Stimulated activated CD4-positive, alpha-beta T cell treated with anti-CD3 and anti-CD28 coated beads, Interleukin-15, amount 100 ng/mL, for 1 hour (primary cell): Measurements from ENCODE around the gene SMARCC2.
A peak's percentile ranks its signal among the peaks of the same experiment; 100 is the strongest.

Source experiments
- DNase-seq, 2 donors: peaks; one replicate each; pipeline ENCODE4 v3.0.0-alpha.2; 2020; ENCODE audit warnings: low read depth in 1 of 2, low spot score in 1 of 2

Gene SMARCC2

DNA sequence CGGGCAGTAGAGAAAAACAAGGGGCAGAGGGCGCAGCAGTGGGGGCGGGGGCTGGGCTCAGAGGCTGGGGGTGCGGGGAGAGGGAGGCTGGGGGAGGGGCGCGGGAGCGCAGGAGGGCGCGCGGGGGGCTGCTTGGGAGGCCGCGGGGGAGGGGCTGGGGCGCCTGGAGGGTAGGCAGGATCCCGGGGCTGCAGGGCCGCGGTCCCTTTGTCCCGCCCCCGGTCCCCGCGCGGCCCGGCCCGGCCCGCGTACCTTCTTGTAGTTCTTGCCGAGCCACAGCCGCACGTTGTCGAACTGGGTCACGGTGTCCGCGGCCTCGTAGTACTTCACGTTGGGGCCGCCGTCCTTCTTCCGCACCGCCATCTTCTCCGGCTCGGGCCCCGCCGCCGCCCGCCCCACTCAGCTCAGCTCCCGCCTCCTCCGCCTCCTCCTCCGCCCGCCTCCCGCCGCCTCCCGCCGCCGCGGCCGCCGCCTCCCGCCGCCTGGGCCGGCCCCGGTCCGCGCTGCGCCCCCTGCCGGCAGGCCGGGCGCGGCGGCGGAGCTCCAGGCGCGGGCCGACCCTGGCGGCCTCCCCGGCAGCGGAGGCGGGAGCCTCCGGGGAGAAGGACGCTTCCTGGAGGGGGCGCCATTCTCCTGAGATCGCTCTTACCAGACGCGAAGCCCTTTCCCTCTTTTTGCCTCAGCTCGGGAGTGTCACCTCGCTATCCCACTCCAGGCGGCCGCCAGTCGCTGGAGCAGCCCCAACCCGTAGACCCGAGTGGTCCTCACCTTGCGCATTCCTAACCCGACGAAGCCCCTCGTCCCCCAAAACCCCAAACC lies at the start of gene SMARCC2:
TSS of gene SMARCC2 (minus strand) at position 385 of the 819 bp plus-strand sequence. CDS start at position 363, 22 bp downstream.
- peak; percentile 70 to 78 for DNase-seq

- DNase-seq = no peak
These were observed 48.3 kb upstream of the SMARCC2 start for GRCh38 chr12:56237552-56237951.

DNA sequence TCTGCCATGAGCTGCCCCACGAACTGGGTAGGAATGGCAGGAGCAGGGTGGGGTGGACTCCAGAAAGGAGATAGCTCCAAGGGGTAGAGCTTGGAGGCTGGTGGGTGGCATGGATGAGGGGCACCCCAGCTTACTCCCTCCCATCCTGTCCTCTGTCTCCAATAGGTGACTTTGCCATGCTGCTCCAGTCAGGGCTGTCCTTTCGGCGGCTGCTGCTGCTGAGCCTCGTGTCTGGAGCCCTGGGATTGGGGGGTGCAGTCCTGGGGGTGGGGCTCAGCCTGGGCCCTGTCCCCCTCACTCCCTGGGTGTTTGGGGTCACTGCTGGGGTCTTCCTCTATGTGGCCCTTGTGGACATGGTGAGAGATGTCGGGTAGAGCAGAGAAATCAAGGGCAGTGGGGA lies 47.7 kb upstream of the SMARCC2 start:
- no peak for DNase-seq

GRCh38 chr12:56236091-56236490 lies 46.8 kb upstream of the SMARCC2 start:
- no peak for DNase-seq

DNA sequence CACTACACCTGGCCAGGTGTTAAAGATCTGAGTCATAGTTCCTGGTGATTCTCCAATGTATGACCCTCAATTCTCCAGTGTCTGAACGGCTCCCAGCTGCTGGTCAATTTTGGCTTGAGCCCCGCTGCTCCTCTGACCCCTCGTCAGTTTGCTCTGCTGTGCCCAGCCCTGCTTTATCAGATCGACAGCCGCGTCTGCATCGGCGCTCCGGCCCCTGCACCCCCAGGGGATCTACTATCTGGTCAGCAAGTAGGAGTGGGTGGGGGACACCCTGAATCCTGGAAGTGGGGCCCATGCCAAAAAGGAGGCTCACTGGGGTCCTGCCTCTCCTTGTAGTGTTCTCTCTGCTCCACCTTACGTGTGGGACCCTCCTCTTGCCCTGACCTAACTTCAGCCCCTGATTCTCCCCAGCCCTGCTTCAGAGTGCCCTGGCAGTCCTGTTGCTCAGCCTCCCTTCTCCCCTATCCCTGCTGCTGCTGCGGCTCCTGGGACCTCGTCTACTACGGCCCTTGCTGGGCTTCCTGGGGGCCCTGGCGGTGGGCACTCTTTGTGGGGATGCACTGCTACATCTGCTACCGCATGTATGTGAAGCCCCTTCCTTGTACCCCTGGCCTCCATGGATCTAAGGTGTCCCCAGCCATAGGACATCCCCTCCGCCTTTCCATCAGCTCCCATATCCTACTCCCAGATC lies 45.6 kb upstream of the SMARCC2 start:
- no peak for DNase-seq

DNA sequence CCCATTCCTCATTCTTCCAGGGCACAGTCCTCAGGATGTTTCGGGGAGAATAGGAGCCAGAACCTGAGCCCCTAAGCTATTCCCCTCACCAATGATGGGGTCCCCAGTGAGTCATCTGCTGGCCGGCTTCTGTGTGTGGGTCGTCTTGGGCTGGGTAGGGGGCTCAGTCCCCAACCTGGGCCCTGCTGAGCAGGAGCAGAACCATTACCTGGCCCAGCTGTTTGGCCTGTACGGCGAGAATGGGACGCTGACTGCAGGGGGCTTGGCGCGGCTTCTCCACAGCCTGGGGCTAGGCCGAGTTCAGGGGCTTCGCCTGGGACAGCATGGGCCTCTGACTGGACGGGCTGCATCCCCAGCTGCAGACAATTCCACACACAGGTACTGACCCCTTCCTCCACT lies 41.9 kb upstream of the SMARCC2 start:
- no peak for DNase-seq

- DNase-seq = no peak
These were observed 41.3 kb upstream of the SMARCC2 start for GRCh38 chr12:56230432-56231183.

DNA sequence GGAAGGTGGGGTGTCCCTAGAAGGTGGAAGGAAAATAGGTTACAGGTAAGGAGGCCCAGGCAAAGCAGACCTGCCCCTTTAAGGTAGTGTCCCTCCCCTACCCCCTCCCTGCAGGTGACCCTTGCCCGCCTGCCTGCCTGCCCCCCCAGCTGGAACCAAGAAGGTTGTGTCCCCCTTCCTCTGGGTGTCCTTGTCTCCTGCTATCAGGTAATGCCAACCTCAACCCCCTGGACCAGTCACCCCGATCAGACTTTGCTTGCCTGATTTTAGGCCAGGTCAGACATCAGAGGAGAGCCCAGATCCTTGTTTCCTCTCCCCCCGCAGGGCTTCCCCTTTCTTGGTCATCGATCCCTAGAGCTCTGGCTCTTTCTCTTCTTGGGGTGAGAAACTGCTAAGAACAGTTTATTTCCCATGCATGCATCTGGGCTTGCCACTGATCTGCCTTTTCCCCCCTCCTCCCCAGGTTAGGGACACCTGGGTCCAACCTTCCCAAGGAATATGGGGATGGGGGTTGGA lies 40.7 kb upstream of the SMARCC2 start, which contains the start of gene SLC39A5:
TSS of gene SLC39A5 (plus strand) at position 136 of the 516 bp plus-strand sequence. CDS start 1,224 bp downstream, outside the sequence.
- no peak for DNase-seq

- DNase-seq = no peak
These were observed 39.8 kb upstream of the SMARCC2 start for GRCh38 chr12:56229082-56229481.

DNA sequence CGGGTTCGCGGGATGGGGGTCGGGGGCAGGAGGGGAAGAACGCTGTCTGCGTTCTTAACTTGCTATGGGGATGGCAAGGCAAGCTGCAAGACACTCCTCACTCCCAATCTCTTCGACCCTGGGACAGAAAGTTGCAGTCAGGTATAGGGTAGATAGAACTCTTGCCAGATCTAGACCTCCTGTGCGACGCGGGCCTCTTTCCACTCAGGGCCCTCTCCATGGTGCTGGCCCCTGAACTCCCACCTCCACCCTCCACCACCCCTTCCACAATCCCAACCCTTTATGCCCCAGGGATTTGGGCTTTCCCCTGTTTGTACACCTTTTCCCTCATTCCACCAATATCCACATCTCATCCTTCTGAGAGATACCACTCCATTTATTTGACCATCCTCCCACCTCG lies 35.7 kb upstream of the SMARCC2 start:
- no peak for DNase-seq

DNA sequence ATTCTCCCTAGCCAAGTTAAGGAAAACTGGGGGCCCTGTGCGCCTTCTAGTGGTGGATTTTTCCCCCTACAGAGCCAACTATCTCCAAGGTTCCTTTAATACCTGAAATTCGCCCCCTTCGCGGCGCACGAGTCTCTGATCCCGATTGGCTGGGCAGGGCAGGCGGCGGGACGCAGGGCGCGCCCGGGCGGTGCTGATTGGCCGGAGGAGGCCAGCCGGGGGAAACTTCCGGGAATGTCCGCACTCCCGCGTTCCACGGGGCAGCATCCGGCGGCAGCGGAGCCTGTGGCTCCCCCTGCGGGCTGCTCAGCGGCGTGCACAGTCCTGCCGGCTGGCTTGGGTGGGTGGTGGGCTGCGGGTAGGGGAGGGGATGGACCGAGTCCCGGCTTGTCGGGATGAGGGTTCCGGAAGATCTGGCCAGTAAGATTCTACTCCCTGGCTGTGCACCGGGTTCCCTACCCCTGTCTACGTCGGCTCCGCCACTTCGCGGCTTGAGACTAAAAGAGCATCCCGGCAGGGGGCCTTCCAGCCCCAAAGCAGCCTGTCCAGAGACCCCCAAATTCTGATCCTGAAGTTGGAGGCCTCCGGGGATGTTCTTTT lies 34.9 kb upstream of the SMARCC2 start, which contains the start of gene NABP2:
TSS of gene NABP2 (plus strand) at position 241 of the 600 bp plus-strand sequence. CDS start 515 bp downstream, outside the sequence.
- peak; percentile 80 to 91 for DNase-seq

DNA sequence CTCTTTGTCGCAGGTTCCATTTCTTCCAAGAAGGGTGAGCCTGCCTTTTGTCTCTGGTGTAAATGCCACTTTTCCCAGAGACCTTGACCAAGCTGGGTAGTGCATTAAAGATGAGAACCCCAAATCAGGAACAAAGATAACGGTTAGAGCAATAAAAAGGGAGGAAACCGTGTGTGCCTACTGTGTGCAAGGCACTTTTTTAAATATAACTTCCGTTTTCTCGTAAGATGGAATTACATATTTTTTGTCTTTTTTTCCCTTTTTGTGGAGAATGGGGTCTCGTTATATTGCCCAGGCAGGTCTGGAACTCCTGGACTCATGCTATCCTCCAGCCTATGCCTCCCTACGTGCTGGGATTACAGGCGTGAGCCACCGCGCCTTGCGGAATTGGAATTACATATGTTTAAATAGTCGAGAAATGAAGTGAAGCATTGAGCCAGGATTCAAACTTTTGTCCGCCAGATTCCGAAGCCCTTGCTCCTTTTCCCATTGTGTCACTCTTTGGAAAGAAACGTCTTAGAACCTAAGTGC lies 34.4 kb upstream of the SMARCC2 start:
- no peak for DNase-seq

DNA sequence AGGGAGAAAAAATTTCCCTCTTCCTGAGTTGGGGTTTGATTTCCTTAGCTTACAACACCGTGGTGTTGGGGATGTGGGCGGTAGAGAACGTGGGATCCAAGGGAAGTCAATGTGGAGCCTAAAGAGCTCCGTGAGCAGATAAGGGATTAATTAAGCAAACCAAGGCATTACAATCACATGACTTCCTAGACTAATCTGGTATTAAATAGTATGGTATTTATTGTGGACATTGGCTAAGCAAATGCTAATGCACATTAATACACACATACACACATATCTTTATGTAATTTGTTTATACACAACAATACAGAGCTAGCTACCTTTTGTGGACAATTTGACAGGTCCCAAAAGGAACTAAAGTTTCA lies 33.2 kb upstream of the SMARCC2 start:
- no peak for DNase-seq

- peak; percentile 84 to 85 for DNase-seq
These were observed 32.7 kb upstream of the SMARCC2 start, which contains the start of gene RNF41 for GRCh38 chr12:56221757-56222530. Gene RNF41 (minus strand): TSS chr12:56221922. CDS start chr12:56214047, 7,875 bp downstream.

- DNase-seq = peak in 1 of 2 donors; percentile 8
These were observed 32.0 kb upstream of the SMARCC2 start for GRCh38 chr12:56221232-56221756.

DNA sequence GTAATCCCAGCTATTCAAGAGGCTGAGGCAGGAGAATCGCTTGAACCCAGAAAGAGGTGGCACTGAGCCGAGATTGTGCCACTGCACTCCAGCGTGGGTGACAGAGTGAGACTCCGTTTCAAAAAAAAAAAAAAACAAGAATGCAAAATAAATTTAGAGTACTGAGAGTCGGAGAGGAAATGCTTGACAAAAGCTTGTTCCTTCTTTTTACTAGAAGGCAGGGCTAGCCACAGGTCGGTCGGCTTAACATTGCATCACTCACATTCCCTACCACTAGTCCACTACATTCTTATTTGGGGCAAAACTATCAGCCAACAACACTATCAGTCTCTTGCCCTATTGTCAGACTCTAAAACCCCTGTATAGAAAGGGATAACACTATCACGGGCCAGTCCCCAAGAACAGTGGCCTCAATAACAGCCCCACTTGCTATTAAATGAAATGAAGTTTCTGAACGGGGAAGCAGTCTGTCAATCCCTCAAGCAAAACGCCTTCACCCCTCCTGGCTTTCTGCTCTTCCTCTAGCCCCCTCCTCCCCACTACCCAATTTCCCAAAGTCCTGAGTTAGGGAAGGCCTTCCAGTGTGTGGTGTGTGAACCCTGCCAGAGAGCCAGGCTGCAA lies 31.4 kb upstream of the SMARCC2 start:
- DNase-seq = no peak

- no peak for DNase-seq
These were observed 30.6 kb upstream of the SMARCC2 start for GRCh38 chr12:56219840-56220239.

GRCh38 chr12:56216461-56216860 lies 27.2 kb upstream of the SMARCC2 start:
- DNase-seq = no peak

DNA sequence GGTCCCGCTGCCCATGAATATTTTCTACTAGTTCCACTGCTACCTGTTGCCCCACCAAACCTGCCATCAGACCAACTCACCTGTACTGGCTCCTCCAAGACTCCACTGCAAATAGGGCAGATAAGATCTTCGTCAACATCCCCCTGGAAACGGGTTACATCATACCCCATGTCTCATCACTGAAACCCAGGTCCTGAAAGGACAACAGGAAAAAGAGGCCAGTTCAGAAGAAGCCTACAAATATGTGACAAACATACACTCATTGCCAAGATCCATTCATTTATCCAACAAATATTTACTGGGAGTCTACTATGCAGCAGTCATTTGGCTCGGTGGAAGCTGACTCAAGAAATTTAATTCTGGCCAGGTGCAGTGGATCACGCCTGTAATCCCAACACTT lies 24.6 kb upstream of the SMARCC2 start:
- DNase-seq = no peak
